H1 (cell line): ENCODE measurements around the gene OAT. TPM values are rescaled to one million over a fixed set of nuclear protein-coding genes. Genes with fewer than 3 reads are reported as not detected.

Experiments
- CTCF ChIA-PET: fragments of 300-600 bp; sonication (Branson Sonifier 250); formaldehyde crosslinking; loops from one replicate; lab custom pipeline; 2021; ENCODE audit not compliant: partially characterized antibody; lab: Charles Lee
- POLR2A ChIA-PET: fragments of 300-600 bp; sonication (Branson Sonifier 250); formaldehyde crosslinking; loops from one replicate; lab custom pipeline; 2021; ENCODE audit warnings: inconsistent platforms; ENCODE audit not compliant: partially characterized antibody; lab: Charles Lee
- DNase-seq, 2 experiments: peaks; one replicate each; pipeline versions ENCODE4 v3.0.0 to v3.0.0-alpha.2; 2010 to 2022; ENCODE audit warnings: low spot score in 2 of 2, low read depth in 1 of 2, mixed read lengths in 1 of 2
- FAIRE-seq: peaks from 2 replicates; lab custom pipeline; 2011; peaks lifted over from hg19 to GRCh38; lab: Jason Lieb, UNC
- H2AFZ ChIP-seq: 2 replicates; pipeline ENCODE4 v1.8.1; 2012; ENCODE audit warnings: low read length, inconsistent platforms
- H2AK5ac ChIP-seq: 2 replicates; pipeline ENCODE4 v1.6.1; 2013; ENCODE audit warnings: low read depth, low read length
- H2BK120ac ChIP-seq: replicated peaks from 2 replicates; pipeline ENCODE3; 2013; ENCODE audit warnings: low read depth, low read length, inconsistent platforms
- H2BK12ac ChIP-seq: 2 replicates; pipeline ENCODE4 v1.6.1; 2013; ENCODE audit warnings: low read depth, low read length
- H2BK15ac ChIP-seq: 2 replicates; pipeline ENCODE4 v1.6.1; 2013; ENCODE audit warnings: low read length
- H2BK20ac ChIP-seq: 2 replicates; pipeline ENCODE4 v1.6.1; 2013; ENCODE audit warnings: low read length
- H2BK5ac ChIP-seq: 2 replicates; pipeline ENCODE4 v1.6.1; 2013; ENCODE audit warnings: low read depth, low read length
- H3K14ac ChIP-seq: 2 replicates; pipeline ENCODE4 v1.6.1; 2013; ENCODE audit warnings: inconsistent platforms; ENCODE audit not compliant: insufficient read length
- H3K18ac ChIP-seq: 2 replicates; pipeline ENCODE4 v1.6.1; 2013; ENCODE audit warnings: low read length; ENCODE audit errors: extremely low read depth
- H3K23ac ChIP-seq: 2 replicates; pipeline ENCODE4 v1.6.1; 2013; ENCODE audit warnings: inconsistent platforms; ENCODE audit not compliant: insufficient read length
- H3K23me2 ChIP-seq: 2 replicates; pipeline ENCODE4 v1.6.1; 2013; ENCODE audit warnings: low read depth, low read length
- H3K27ac ChIP-seq: 2 replicates; pipeline ENCODE4 v1.6.1; 2011; ENCODE audit warnings: low read depth, low read length, inconsistent platforms
- H3K27me3 ChIP-seq, 4 experiments: replicated peaks in 1 of 4; 1 replicate in 1 of 4; 2 replicates in 3 of 4; pipeline versions ENCODE4 v1.6.1 to v1.8.1; 2011 to 2013; ENCODE audit warnings: low read length in 3 of 4, mild to moderate bottlenecking in 3 of 4, inconsistent platforms in 2 of 4, mixed read lengths in 2 of 4, moderate library complexity in 1 of 4; ENCODE audit not compliant: control insufficient read depth in 3 of 4, insufficient read depth in 3 of 4; ENCODE audit errors: extremely low read depth in 1 of 4
- H3K36me3 ChIP-seq, 4 experiments: 2 replicates each; pipeline versions ENCODE4 v1.6.1 to v1.8.1; 2011 to 2013; ENCODE audit warnings: mild to moderate bottlenecking in 4 of 4, low read length in 3 of 4, moderate library complexity in 2 of 4, control low read depth in 1 of 4, inconsistent platforms in 1 of 4; ENCODE audit not compliant: insufficient read depth in 4 of 4, control insufficient read depth in 2 of 4
- H3K4ac ChIP-seq: replicated peaks from 2 replicates; pipeline ENCODE3; 2013; ENCODE audit warnings: low read length, low read depth, mixed read lengths, inconsistent platforms; ENCODE audit not compliant: insufficient read length
- H3K4me1 ChIP-seq, 4 experiments: replicated peaks in 1 of 4; 1 replicate in 1 of 4; 2 replicates in 3 of 4; pipeline versions ENCODE4 v1.6.1 to v1.8.1; 2011 to 2013; ENCODE audit warnings: low read length in 3 of 4, inconsistent platforms in 2 of 4, mixed read lengths in 1 of 4; ENCODE audit not compliant: insufficient read depth in 4 of 4, control insufficient read depth in 3 of 4
- H3K4me2 ChIP-seq, 2 experiments: 2 replicates each; pipeline versions ENCODE4 v1.6.1 to v1.8.1; 2011 to 2013; ENCODE audit warnings: low read depth in 2 of 2, low read length in 2 of 2, control low read depth in 1 of 2, inconsistent platforms in 1 of 2, mild to moderate bottlenecking in 1 of 2; ENCODE audit not compliant: insufficient read depth in 1 of 2
- H3K4me3 ChIP-seq, 4 experiments: fragments of 200-600, 300-600 bp in 1 of 4; sonication (generic), shearing (Covaris generic), sonication (Bioruptor Twin) in 1 of 4; 2 replicates each; pipeline versions ENCODE4 v1.5.1 to v1.8.1; 2011 to 2016; ENCODE audit warnings: low read length in 4 of 4, low read depth in 3 of 4, control low read depth in 2 of 4, inconsistent platforms in 2 of 4, mild to moderate bottlenecking in 2 of 4, mixed read lengths in 1 of 4, moderate library complexity in 1 of 4; ENCODE audit not compliant: insufficient read depth in 2 of 4; ENCODE audit errors: extremely low read depth in 1 of 4
- H3K56ac ChIP-seq: replicated peaks from 2 replicates; pipeline ENCODE3; 2013; ENCODE audit warnings: low read depth, mild to moderate bottlenecking, mixed read lengths, low read length, inconsistent platforms; ENCODE audit not compliant: insufficient read length
- H3K79me1 ChIP-seq: 2 replicates; pipeline ENCODE4 v1.6.1; 2013; ENCODE audit warnings: low read depth, low read length, control low read depth
- H3K79me2 ChIP-seq, 2 experiments: 2 replicates each; pipeline versions ENCODE4 v1.6.1 to v1.8.1; 2012 to 2013; ENCODE audit warnings: low read length in 2 of 2, mild to moderate bottlenecking in 2 of 2, inconsistent platforms in 1 of 2; ENCODE audit not compliant: insufficient read depth in 2 of 2, control insufficient read depth in 1 of 2
- H3K9ac ChIP-seq, 4 experiments: replicated peaks in 1 of 4; 1 replicate in 1 of 4; 2 replicates in 3 of 4; pipeline versions ENCODE4 v1.6.1 to v1.8.1; 2011 to 2013; ENCODE audit warnings: low read depth in 3 of 4, low read length in 3 of 4, control low read depth in 2 of 4, mild to moderate bottlenecking in 2 of 4, moderate library complexity in 2 of 4, inconsistent platforms in 1 of 4; ENCODE audit errors: extremely low read depth in 1 of 4
- H3K9me3 ChIP-seq, 2 experiments: 2 replicates each; pipeline versions ENCODE4 v1.6.1 to v1.8.1; 2012 to 2013; ENCODE audit warnings: mild to moderate bottlenecking in 2 of 2, moderate library complexity in 2 of 2, control low read depth in 1 of 2, inconsistent platforms in 1 of 2, low read depth in 1 of 2, low read length in 1 of 2, mixed read lengths in 1 of 2; ENCODE audit not compliant: insufficient read depth in 2 of 2
- H4K20me1 ChIP-seq, 2 experiments: replicated peaks in 1 of 2; 2 replicates each; pipeline versions ENCODE3 to v1.8.1; 2011 to 2013; ENCODE audit warnings: inconsistent platforms in 2 of 2, low read length in 2 of 2, mild to moderate bottlenecking in 1 of 2; ENCODE audit not compliant: insufficient read depth in 2 of 2, control insufficient read depth in 1 of 2
- H4K5ac ChIP-seq: 2 replicates; pipeline ENCODE4 v1.6.1; 2013; ENCODE audit warnings: low read length, low read depth, mixed read lengths, inconsistent platforms; ENCODE audit not compliant: insufficient read length
- H4K8ac ChIP-seq: 2 replicates; pipeline ENCODE4 v1.8.0; 2013; ENCODE audit warnings: mild to moderate bottlenecking, moderate library complexity, low read length, inconsistent platforms; ENCODE audit not compliant: insufficient read depth; ENCODE audit errors: extremely low read depth
- H4K91ac ChIP-seq: replicated peaks from 2 replicates; pipeline ENCODE3; 2013; ENCODE audit warnings: low read length, mixed read lengths, inconsistent platforms; ENCODE audit not compliant: insufficient read length
- ASH2L ChIP-seq: fragments of 200-600, 300-600 bp; sonication (generic); IDR thresholded peaks from one replicate; pipeline ENCODE4 v1.7.1; 2017; ENCODE audit warnings: low read length
- BACH1 ChIP-seq: IDR thresholded peaks from 2 replicates; pipeline ENCODE4 v1.6.1; 2012; ENCODE audit warnings: low read length, improper control_type of control experiment
- BCL11A ChIP-seq, 2 experiments: IDR thresholded peaks; one replicate each; pipeline ENCODE4 v1.6.1; 2011; ENCODE audit warnings: low read depth in 2 of 2, low read length in 2 of 2, mild to moderate bottlenecking in 2 of 2
- CEBPB ChIP-seq: IDR thresholded peaks from 2 replicates; pipeline ENCODE4 v1.6.1; 2012; ENCODE audit warnings: low read depth, low read length
- CTBP2 ChIP-seq: IDR thresholded peaks from 2 replicates; pipeline ENCODE4 v1.7.0; 2011; ENCODE audit warnings: borderline replicate concordance, mild to moderate bottlenecking, moderate library complexity, mixed read lengths, low read length; ENCODE audit not compliant: insufficient read depth, insufficient read length
- POLR2AphosphoS5 ChIP-seq: IDR thresholded peaks from 2 replicates; pipeline ENCODE4 v1.6.1; 2011; ENCODE audit warnings: low read depth, low read length
- POU5F1 ChIP-seq: IDR thresholded peaks from 2 replicates; pipeline ENCODE4 v1.6.1; 2011; ENCODE audit warnings: low read depth, mild to moderate bottlenecking, low read length, moderate library complexity
- RFX5 ChIP-seq: IDR thresholded peaks from 2 replicates; pipeline ENCODE4 v1.6.1; 2011; ENCODE audit warnings: low read depth, low read length, improper control_type of control experiment, borderline replicate concordance
- SAP30 ChIP-seq: fragments of 300-600 bp; sonication (generic); IDR thresholded peaks from 2 replicates; pipeline ENCODE4 v1.7.1; 2012; ENCODE audit warnings: low read length, moderate library complexity, mild to moderate bottlenecking, inconsistent platforms; ENCODE audit not compliant: insufficient read depth, insufficient replicate concordance
- SP1 ChIP-seq: IDR thresholded peaks from 2 replicates; pipeline ENCODE4 v1.6.1; 2011; ENCODE audit warnings: low read depth, low read length
- SP2 ChIP-seq: IDR thresholded peaks from 2 replicates; pipeline ENCODE4 v1.6.1; 2012; ENCODE audit warnings: mild to moderate bottlenecking, low read length, inconsistent platforms
- TCF12 ChIP-seq: IDR thresholded peaks from 2 replicates; pipeline ENCODE4 v1.6.1; 2011; ENCODE audit warnings: low read depth, mild to moderate bottlenecking, low read length
- TEAD4 ChIP-seq: IDR thresholded peaks from 2 replicates; pipeline ENCODE4 v1.6.1; 2012; ENCODE audit warnings: low read depth, low read length, inconsistent platforms, mixed read lengths
- WGBS, 2 experiments: shearing (Covaris generic) in 1 of 2; methylation state at CpG; one replicate each; pipeline versions ENCODE4 v1.1.6 to v1.1.7; 2013 to 2015; ENCODE audit warnings: low lambda C conversion rate in 2 of 2, mixed read lengths in 2 of 2, inconsistent platforms in 1 of 2, low coverage in 1 of 2, missing lambda C conversion rate in 1 of 2; ENCODE audit not compliant: insufficient replicate concordance in 2 of 2, insufficient coverage in 1 of 2, insufficient read length in 1 of 2; ENCODE audit errors: extremely low coverage in 1 of 2, missing lambda C conversion rate in 1 of 2; 5-methylcytosine and 5-hydroxymethylcytosine counted together
- polyA plus RNA-seq, 7 experiments: library from polyadenylated mRNA; depleted of rRNA in 3 of 7; stranded (reverse) in 5 of 7; unstranded in 2 of 7; fragments of >200 nt in 5 of 7; fragments of 200-250 nt in 2 of 7; gene quantifications; 1 replicate in 5 of 7; 2 replicates in 1 of 7; 4 replicates in 1 of 7; pipeline versions ENCODE4 v1.2.1 to v1.2.3, GENCODE V29; 2011 to 2013; ENCODE audit warnings: missing spikeins in 2 of 7, mixed read lengths in 2 of 7
- total RNA-seq: library from RNA; stranded (reverse); fragmentation: NEBNext Ultra II Directional; extraction: Animal tissue kit (Norgen Biotek cat#: 25700); gene quantifications from 2 replicates; pipeline ENCODE4 v1.2.1, GENCODE V29; 2021

The OAT gene
- total and polyA plus RNA-seq, 2 of the 8 experiments (the other 6 are each of a cell fraction or from before 2014, with no cell fraction given) = 67.8 to 121 TPM

- Histone ChIP-seq H2BK5ac (peak overlapping the region; percentile 21; the same call in 1 of the 2 replicates), H3K4me1 (peaks cover 26 to 54% (median 35%) of the 10 kb centered on the region in 4 experiments), H3K56ac (no peak overlapping the region), H3K14ac (no peak overlapping the region), H3K23me2 (peaks cover 5% of the 10 kb centered on the region; the same call in 1 of the 2 replicates), H3K79me1 (peaks cover 3% of the 10 kb centered on the region), H4K8ac (no peak overlapping the region), H4K91ac (no peak overlapping the region), H3K9me3 (no peaks in the 10 kb centered on the region), H3K23ac (no peak overlapping the region), H3K36me3 (0 out of 8 replicates have a peak, but pooled peaks cover 0 to under 1% (median 0%) of the 10 kb centered on the region in 4 experiments), H3K4me2 (peak overlapping the region; percentile 37 to 57), H3K4me3 (no peak overlapping the region), H3K18ac (no peak overlapping the region), H3K27ac (no peak overlapping the region), H2BK15ac (no peak overlapping the region), H4K20me1 (peaks cover 0 to 4% of the 10 kb centered on the region in 2 experiments), H3K9ac (no peak overlapping the region), H2BK12ac (0 out of 2 replicates have a peak overlapping the region, but pooled peaks have one; percentile 3), H2AK5ac (no peak overlapping the region; the same call in 1 of the 2 replicates), H4K5ac (no peak overlapping the region), H3K27me3 (no peaks in the 10 kb centered on the region), H3K4ac (no peak overlapping the region), H2BK20ac (no peak overlapping the region), H2AFZ (no peak overlapping the region), H2BK120ac (peak overlapping the region; percentile 52), H3K79me2 (peaks cover 0 to 15% of the 10 kb centered on the region in 2 experiments; a peak in 2 of 4 replicates)
- ChIA-PET POLR2A (interaction anchor here (0.8 to 2.9 kb wide), 9 partner anchors 12 to 113 kb away, joined by 3 to 20 read pairs (median 3); partner anchors contain the start of genes NKX1-2 and OAT), CTCF (interaction anchor here (0.6 to 1.2 kb wide), 4 partner anchors 12 to 1439 kb away, joined by 3 read pairs; no protein-coding TSS in a partner anchor)
- TF ChIP-seq TEAD4 = peak; percentile 79; the same call in 1 of the 2 replicates
- no peak for TF ChIP-seq SP2
- no peak for TF ChIP-seq RFX5
- no peak for TF ChIP-seq CEBPB
- no peak for TF ChIP-seq ASH2L
- TF ChIP-seq POU5F1 = peak; percentile 63; the same call in 1 of the 2 replicates
- no peak for TF ChIP-seq POLR2AphosphoS5
- TF ChIP-seq TCF12 = 0 out of 2 replicates have a peak, but pooled peaks have one; percentile 10
- TF ChIP-seq SAP30 = no peak
- no peak for TF ChIP-seq SP1
- TF ChIP-seq CTBP2 = no peak
- TF ChIP-seq BCL11A (IDR thresholded peaks at IDR 0.05; ENCODE audit: low read depth in 2 of 2, low read length in 2 of 2) = no peak
- no peak for TF ChIP-seq BACH1
- 39% methylated on average over 9 of the region's 9 CpGs; no CpG with 5 or more reads in 1 of the 2 experiments for WGBS, 2 experiments
- DNase-seq (no peak), FAIRE-seq (peak; percentile 55)
Observed at GRCh38 chr10:124465777-124466488, 47.2 kb upstream of the OAT start.
